BE2C (cell line): ENCODE measurements around the gene APBB2.

Source experiments
- DNase-seq: peaks from one replicate; pipeline ENCODE4 v3.0.0-alpha.2; 2020
- H3K27me3 ChIP-seq: fragments of 250-450 bp; sonication (Bioruptor Pico); 2 replicates; pipeline ENCODE4 v1.5.1; 2020; ENCODE audit warnings: mild to moderate bottlenecking
- H3K36me3 ChIP-seq: fragments of 250-450 bp; sonication (Bioruptor Pico); 2 replicates; pipeline ENCODE4 v1.5.1; 2020; ENCODE audit warnings: mild to moderate bottlenecking
- H3K4me1 ChIP-seq: fragments of 250-450 bp; sonication (Bioruptor Pico); 2 replicates; pipeline ENCODE4 v1.5.1; 2020
- H3K4me3 ChIP-seq: 2 replicates; pipeline ENCODE4 v1.5.1; 2011; ENCODE audit warnings: low read depth, low read length
- H3K9me3 ChIP-seq: fragments of 250-450 bp; sonication (Bioruptor Pico); 2 replicates; pipeline ENCODE4 v1.5.1; 2020
- TF ChIP-seq, protein P1 (sequence below): IDR thresholded peaks from 2 replicates; pipeline ENCODE4 v1.5.1; 2012; ENCODE audit warnings: mild to moderate bottlenecking, low read depth, low read length

APBB2 gene

DNA sequence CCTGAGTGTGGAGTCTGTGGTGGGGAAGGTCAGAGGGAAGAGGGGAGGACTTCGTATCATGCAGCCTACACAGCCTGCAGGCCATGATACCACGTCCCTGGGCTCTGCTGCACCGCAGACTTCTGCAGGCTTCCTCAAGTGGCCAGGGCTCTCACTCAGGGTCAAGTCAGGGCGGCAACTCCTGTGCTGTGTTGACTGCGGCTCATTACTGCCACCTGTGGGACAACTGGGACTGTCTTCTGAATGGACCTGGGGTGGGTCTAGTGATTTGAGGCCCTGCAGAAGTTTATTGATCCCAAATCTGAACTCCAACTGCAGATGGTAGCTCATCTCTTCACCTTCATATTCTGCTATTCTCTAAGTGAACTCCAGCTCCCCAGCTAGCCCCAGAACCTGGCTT lies 297.5 kb downstream of the APBB2 start:
- Histone ChIP-seq H3K4me1 (peaks cover 3% of the 10 kb centered on the region; the same call in 1 of the 2 replicates), H3K27me3 (no peaks in the 10 kb centered on the region), H3K4me3 (no peak overlapping the region), H3K9me3 (no peaks in the 10 kb centered on the region), H3K36me3 (no peaks in the 10 kb centered on the region)
- DNase-seq, result peak; percentile 50
- TF ChIP-seq, protein P1, sequence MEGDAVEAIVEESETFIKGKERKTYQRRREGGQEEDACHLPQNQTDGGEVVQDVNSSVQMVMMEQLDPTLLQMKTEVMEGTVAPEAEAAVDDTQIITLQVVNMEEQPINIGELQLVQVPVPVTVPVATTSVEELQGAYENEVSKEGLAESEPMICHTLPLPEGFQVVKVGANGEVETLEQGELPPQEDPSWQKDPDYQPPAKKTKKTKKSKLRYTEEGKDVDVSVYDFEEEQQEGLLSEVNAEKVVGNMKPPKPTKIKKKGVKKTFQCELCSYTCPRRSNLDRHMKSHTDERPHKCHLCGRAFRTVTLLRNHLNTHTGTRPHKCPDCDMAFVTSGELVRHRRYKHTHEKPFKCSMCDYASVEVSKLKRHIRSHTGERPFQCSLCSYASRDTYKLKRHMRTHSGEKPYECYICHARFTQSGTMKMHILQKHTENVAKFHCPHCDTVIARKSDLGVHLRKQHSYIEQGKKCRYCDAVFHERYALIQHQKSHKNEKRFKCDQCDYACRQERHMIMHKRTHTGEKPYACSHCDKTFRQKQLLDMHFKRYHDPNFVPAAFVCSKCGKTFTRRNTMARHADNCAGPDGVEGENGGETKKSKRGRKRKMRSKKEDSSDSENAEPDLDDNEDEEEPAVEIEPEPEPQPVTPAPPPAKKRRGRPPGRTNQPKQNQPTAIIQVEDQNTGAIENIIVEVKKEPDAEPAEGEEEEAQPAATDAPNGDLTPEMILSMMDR, result peak; percentile 60

DNA sequence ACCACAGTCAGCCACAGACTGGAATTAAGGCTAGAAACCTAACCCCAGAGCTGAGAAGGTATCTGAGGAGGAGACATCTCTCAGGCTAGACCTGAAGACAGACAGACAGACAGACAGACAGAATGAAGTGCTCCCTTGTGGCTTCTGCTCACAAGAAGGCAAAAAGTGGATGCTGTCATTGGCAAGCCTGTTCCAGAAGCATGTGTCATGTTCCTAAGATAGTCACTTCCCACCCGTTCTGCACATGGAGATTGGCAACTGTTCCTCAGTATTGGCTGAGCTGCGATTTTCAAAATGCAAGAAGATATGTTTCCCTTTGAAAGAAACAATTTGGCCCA lies 298.2 kb downstream of the APBB2 start:
- Histone ChIP-seq H3K9me3 (no peaks in the 10 kb centered on the region), H3K36me3 (no peaks in the 10 kb centered on the region), H3K4me1 (peaks cover 3% of the 10 kb centered on the region; the same call in 1 of the 2 replicates), H3K27me3 (no peaks in the 10 kb centered on the region), H3K4me3 (no peak overlapping the region)
- TF ChIP-seq, protein P1, result no peak
- DNase-seq, result no peak

GRCh38 chr4:40915318-40916217 lies 298.8 kb downstream of the APBB2 start:
- H3K27me3 ChIP-seq, result no peaks in the 10 kb centered on the region
- TF ChIP-seq, protein P1, result no peak
- H3K4me3 ChIP-seq, result no peak overlapping the region
- DNase-seq, result no peak
- H3K36me3 ChIP-seq, result no peaks in the 10 kb centered on the region
- no peaks in the 10 kb centered on the region for H3K9me3 ChIP-seq
- H3K4me1 ChIP-seq, result peaks cover 3% of the 10 kb centered on the region; the same call in 1 of the 2 replicates

GRCh38 chr4:40912460-40913184 lies 301.7 kb downstream of the APBB2 start:
- TF ChIP-seq, protein P1, result no peak
- no peak for DNase-seq
- H3K4me3 ChIP-seq, result no peak overlapping the region
- H3K27me3 ChIP-seq, result no peaks in the 10 kb centered on the region
- H3K4me1 ChIP-seq, result peaks cover 5% of the 10 kb centered on the region
- no peaks in the 10 kb centered on the region for H3K36me3 ChIP-seq
- no peaks in the 10 kb centered on the region for H3K9me3 ChIP-seq

DNA sequence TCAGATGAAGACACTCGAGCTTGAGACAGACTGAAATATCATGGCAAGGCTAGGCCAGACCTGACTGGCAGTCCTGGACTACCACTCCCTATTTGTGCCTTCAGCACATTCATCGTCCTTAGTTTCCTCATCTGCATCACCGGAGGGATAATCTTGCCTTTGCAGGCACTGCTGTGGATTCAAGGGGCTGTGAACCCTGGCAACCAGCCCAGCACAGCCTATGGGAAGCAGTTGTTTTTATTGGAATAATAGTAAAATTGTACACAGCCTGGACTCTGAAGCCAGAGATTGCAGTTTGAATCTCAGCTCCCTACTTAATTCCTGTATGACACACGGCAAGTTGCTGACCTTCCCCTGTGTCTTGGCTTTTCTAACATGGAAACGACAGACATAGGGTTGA lies 303.6 kb downstream of the APBB2 start:
- no peaks in the 10 kb centered on the region for H3K27me3 ChIP-seq
- TF ChIP-seq, protein P1, result no peak
- H3K4me1 ChIP-seq, result peaks cover 5% of the 10 kb centered on the region
- no peaks in the 10 kb centered on the region for H3K9me3 ChIP-seq
- H3K4me3 ChIP-seq, result no peak overlapping the region
- DNase-seq, result no peak
- no peaks in the 10 kb centered on the region for H3K36me3 ChIP-seq
